ENCODE data around the gene TWIST2.

The TWIST2 gene

DNA sequence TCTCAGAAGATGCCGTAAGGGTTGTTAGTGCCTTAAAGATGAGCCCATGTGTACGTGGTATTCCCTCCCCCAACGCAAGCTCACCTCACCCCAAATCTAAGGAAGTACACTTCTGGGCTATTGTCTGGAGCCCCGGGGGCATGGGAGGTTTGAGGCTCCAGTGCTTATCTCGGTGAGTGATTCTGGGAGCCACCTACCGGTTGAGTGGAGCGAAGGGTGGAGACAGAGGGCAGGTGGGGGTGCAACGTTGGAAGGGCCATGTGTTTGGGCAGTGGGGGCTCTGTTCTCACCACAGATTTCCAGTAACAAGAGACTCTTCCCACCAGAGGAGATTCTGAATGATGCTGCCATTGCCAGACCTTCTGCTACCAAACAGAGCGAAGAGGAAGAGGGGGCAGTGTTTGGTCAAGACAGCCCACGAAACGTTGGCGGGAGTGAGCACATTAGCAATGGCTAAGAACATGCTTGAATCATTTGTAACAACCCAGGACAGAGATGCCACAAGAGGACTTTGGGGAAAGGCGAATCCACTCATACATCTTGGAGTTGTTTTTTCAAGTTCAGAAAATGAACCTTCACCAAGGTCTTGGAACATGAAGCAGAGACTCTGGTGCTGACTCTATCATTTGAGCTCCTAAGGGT, 38.7 kb downstream of the TWIST2 start:
- no peaks in the 10 kb centered on the region for H3K27me3 ChIP-seq (ENCODE audit: insufficient read depth, insufficient read length)
- TF ChIP-seq YY1 (IDR thresholded peaks at IDR 0.05; ENCODE audit: insufficient read depth, insufficient read length) (no peak), ZNF274 (IDR thresholded peaks at IDR 0.05; ENCODE audit: low read depth, low read length) (no peak), SUZ12 (IDR thresholded peaks at IDR 0.05; ENCODE audit: extremely low read depth, insufficient read depth, insufficient read length) (no peak)
- no peak for DNase-seq (ENCODE audit: low read depth, low spot score)
- peaks cover 3% of the 10 kb centered on the region for H3K4me1 ChIP-seq (ENCODE audit: insufficient read depth, insufficient read length)
- no peak overlapping the region for H3K4me3 ChIP-seq (ENCODE audit: insufficient read length, low read depth)
- no peaks in the 10 kb centered on the region for H3K36me3 ChIP-seq (ENCODE audit: insufficient read depth, insufficient read length, low read length)
- no peak overlapping the region for H3K9ac ChIP-seq (ENCODE audit: insufficient read length, low read depth)
- H3K9me3 ChIP-seq (ENCODE audit: insufficient read depth, low read length): peaks cover 20% of the 10 kb centered on the region

DNA sequence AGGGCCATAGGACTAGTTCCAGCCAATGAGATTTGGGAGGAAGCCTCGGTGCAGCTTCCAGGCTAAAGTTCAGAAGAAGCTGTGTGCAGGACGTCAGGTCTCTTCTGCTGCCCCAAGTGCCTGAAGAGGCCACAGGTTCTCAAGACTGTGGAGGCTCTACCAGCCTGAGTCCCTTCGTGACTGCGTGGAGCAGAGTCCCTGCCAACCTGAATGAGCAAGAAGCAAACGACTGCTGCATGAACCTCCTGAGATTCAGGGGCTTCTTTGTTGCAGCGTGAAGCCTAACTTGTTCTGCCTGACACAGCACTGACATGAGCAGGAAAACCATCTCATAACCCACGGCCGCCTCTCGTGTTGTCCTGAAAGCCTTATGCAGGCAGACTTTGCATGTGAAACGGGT, 39.7 kb downstream of the TWIST2 start:
- no peaks in the 10 kb centered on the region for H3K36me3 ChIP-seq (ENCODE audit: insufficient read depth, insufficient read length, low read length)
- no peak for DNase-seq (ENCODE audit: low read depth, low spot score)
- H3K27me3 ChIP-seq (ENCODE audit: insufficient read depth, insufficient read length): no peaks in the 10 kb centered on the region

GRCh38 chr2:238888781-238889180, 40.9 kb downstream of the TWIST2 start:
- H3K36me3 ChIP-seq (ENCODE audit: insufficient read depth, insufficient read length, low read length): no peaks in the 10 kb centered on the region
- H3K4me3 ChIP-seq (ENCODE audit: insufficient read length, low read depth): no peak overlapping the region
- no peaks in the 10 kb centered on the region for H3K27me3 ChIP-seq (ENCODE audit: insufficient read depth, insufficient read length)
- peaks cover 10% of the 10 kb centered on the region for H3K9me3 ChIP-seq (ENCODE audit: insufficient read depth, low read length)
- no peak for TF ChIP-seq YY1 (IDR thresholded peaks at IDR 0.05; ENCODE audit: insufficient read depth, insufficient read length)
- no peak for TF ChIP-seq ZNF274 (IDR thresholded peaks at IDR 0.05; ENCODE audit: low read depth, low read length)
- no peak for TF ChIP-seq SUZ12 (IDR thresholded peaks at IDR 0.05; ENCODE audit: extremely low read depth, insufficient read depth, insufficient read length)
- DNase-seq (ENCODE audit: low read depth, low spot score): no peak
- H3K9ac ChIP-seq (ENCODE audit: insufficient read length, low read depth): no peak overlapping the region
- peaks cover 7% of the 10 kb centered on the region for H3K4me1 ChIP-seq (ENCODE audit: insufficient read depth, insufficient read length)

More for the DNA sequence above, 39.7 kb downstream of the TWIST2 start:
- Histone ChIP-seq H3K4me1 (ENCODE audit: insufficient read depth, insufficient read length) (peaks cover 7% of the 10 kb centered on the region), H3K9me3 (ENCODE audit: insufficient read depth, low read length) (peaks cover 10% of the 10 kb centered on the region), H3K4me3 (ENCODE audit: insufficient read length, low read depth) (no peak overlapping the region), H3K9ac (ENCODE audit: insufficient read length, low read depth) (no peak overlapping the region)
- TF ChIP-seq YY1 (IDR thresholded peaks at IDR 0.05; ENCODE audit: insufficient read depth, insufficient read length) (no peak), ZNF274 (IDR thresholded peaks at IDR 0.05; ENCODE audit: low read depth, low read length) (no peak), SUZ12 (IDR thresholded peaks at IDR 0.05; ENCODE audit: extremely low read depth, insufficient read depth, insufficient read length) (no peak)

GRCh38 chr2:238890131-238890530, 42.2 kb downstream of the TWIST2 start:
- DNase-seq (ENCODE audit: low read depth, low spot score): no peak

DNA sequence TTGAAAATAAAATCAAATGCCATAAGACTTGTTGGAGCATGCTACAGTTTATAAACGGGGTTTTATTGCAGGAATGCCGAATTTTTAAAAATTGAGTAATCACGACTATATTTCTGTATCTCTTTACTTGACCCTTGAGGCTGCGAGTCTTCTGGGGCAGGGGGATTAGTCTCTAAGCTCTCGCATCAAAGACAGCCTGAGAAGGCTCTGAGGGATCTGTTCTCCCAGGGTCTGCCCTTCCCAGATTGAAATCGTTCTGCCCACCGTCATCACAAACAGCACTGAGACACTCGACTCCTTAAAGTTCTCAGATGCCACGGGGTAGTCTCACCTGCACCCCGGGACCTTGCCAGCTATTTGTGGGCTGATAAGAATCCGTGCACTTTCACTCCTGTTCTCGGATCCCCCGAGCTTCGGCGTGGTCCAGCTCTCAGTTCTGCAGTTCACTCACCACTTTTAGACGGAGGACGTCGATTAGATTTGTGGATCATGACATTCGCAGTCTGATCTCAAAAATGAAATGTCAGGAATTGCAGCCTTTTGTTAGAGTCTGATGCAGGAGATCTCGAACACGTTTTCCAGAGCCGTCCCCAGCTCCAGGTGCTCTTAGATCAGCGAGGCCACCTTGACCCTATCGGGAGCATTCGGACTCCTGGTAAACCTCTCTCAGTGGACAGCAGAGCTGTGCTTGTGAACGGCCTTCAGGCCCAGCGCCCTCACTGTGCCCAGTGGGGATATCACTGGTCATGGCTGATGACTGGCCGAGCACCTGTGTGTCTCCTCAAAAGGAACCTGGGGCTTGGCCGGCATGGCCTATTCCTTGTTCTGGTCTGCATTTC, 43.0 kb downstream of the TWIST2 start:
- no peak for DNase-seq (ENCODE audit: low read depth, low spot score)
- peaks cover 22% of the 10 kb centered on the region for H3K4me1 ChIP-seq (ENCODE audit: insufficient read depth, insufficient read length)
- no peak overlapping the region for H3K4me3 ChIP-seq (ENCODE audit: insufficient read length, low read depth)
- H3K36me3 ChIP-seq (ENCODE audit: insufficient read depth, insufficient read length, low read length): no peaks in the 10 kb centered on the region
- TF ChIP-seq ZNF274 (IDR thresholded peaks at IDR 0.05; ENCODE audit: low read depth, low read length): no peak
- no peak for TF ChIP-seq SUZ12 (IDR thresholded peaks at IDR 0.05; ENCODE audit: extremely low read depth, insufficient read depth, insufficient read length)
- TF ChIP-seq YY1 (IDR thresholded peaks at IDR 0.05; ENCODE audit: insufficient read depth, insufficient read length): no peak
- no peak overlapping the region for H3K9ac ChIP-seq (ENCODE audit: insufficient read length, low read depth)
- H3K9me3 ChIP-seq (ENCODE audit: insufficient read depth, low read length): peaks cover 10% of the 10 kb centered on the region
- no peaks in the 10 kb centered on the region for H3K27me3 ChIP-seq (ENCODE audit: insufficient read depth, insufficient read length)

More at GRCh38 chr2:238890131-238890530, 42.2 kb downstream of the TWIST2 start:
- Histone ChIP-seq H3K36me3 (ENCODE audit: insufficient read depth, insufficient read length, low read length) (no peaks in the 10 kb centered on the region), H3K4me1 (ENCODE audit: insufficient read depth, insufficient read length) (peaks cover 15% of the 10 kb centered on the region), H3K27me3 (ENCODE audit: insufficient read depth, insufficient read length) (no peaks in the 10 kb centered on the region), H3K9ac (ENCODE audit: insufficient read length, low read depth) (no peak overlapping the region), H3K9me3 (ENCODE audit: insufficient read depth, low read length) (peaks cover 10% of the 10 kb centered on the region), H3K4me3 (ENCODE audit: insufficient read length, low read depth) (no peak overlapping the region)
- no peak for TF ChIP-seq SUZ12 (IDR thresholded peaks at IDR 0.05; ENCODE audit: extremely low read depth, insufficient read depth, insufficient read length)
- no peak for TF ChIP-seq YY1 (IDR thresholded peaks at IDR 0.05; ENCODE audit: insufficient read depth, insufficient read length)
- no peak for TF ChIP-seq ZNF274 (IDR thresholded peaks at IDR 0.05; ENCODE audit: low read depth, low read length)

- Histone ChIP-seq H3K9ac (ENCODE audit: insufficient read length, low read depth) (no peak overlapping the region), H3K36me3 (ENCODE audit: insufficient read depth, insufficient read length, low read length) (no peaks in the 10 kb centered on the region), H3K4me1 (ENCODE audit: insufficient read depth, insufficient read length) (peaks cover 28% of the 10 kb centered on the region), H3K4me3 (ENCODE audit: insufficient read length, low read depth) (no peak overlapping the region), H3K27me3 (ENCODE audit: insufficient read depth, insufficient read length) (no peaks in the 10 kb centered on the region), H3K9me3 (ENCODE audit: insufficient read depth, low read length) (peaks cover 10% of the 10 kb centered on the region)
- TF ChIP-seq SUZ12 (IDR thresholded peaks at IDR 0.05; ENCODE audit: extremely low read depth, insufficient read depth, insufficient read length): no peak
- TF ChIP-seq YY1 (IDR thresholded peaks at IDR 0.05; ENCODE audit: insufficient read depth, insufficient read length): no peak
- no peak for TF ChIP-seq ZNF274 (IDR thresholded peaks at IDR 0.05; ENCODE audit: low read depth, low read length)
- no peak for DNase-seq (ENCODE audit: low read depth, low spot score)
These were observed 43.7 kb downstream of the TWIST2 start for GRCh38 chr2:238891457-238892203.

GRCh38 chr2:238892204-238892500, 44.3 kb downstream of the TWIST2 start:
- Histone ChIP-seq H3K27me3 (ENCODE audit: insufficient read depth, insufficient read length) (no peaks in the 10 kb centered on the region), H3K4me1 (ENCODE audit: insufficient read depth, insufficient read length) (peaks cover 33% of the 10 kb centered on the region)

More at GRCh38 chr2:238892204-238892500, 44.3 kb downstream of the TWIST2 start:
- no peak for TF ChIP-seq SUZ12 (IDR thresholded peaks at IDR 0.05; ENCODE audit: extremely low read depth, insufficient read depth, insufficient read length)
- TF ChIP-seq YY1 (IDR thresholded peaks at IDR 0.05; ENCODE audit: insufficient read depth, insufficient read length): no peak
- TF ChIP-seq ZNF274 (IDR thresholded peaks at IDR 0.05; ENCODE audit: low read depth, low read length): no peak
- no peak for DNase-seq (ENCODE audit: low read depth, low spot score)
- no peak overlapping the region for H3K4me3 ChIP-seq (ENCODE audit: insufficient read length, low read depth)
- H3K9me3 ChIP-seq (ENCODE audit: insufficient read depth, low read length): peaks cover 7% of the 10 kb centered on the region
- no peak overlapping the region for H3K9ac ChIP-seq (ENCODE audit: insufficient read length, low read depth)
- no peaks in the 10 kb centered on the region for H3K36me3 ChIP-seq (ENCODE audit: insufficient read depth, insufficient read length, low read length)

All from NT2/D1 (cell line).